ENCODE measurements around the gene SEMA5A. TPM values are rescaled to one million over a fixed set of nuclear protein-coding genes. Genes with fewer than 3 reads are reported as not detected.

Gene SEMA5A
- polyA plus RNA-seq, 1 of the 3 experiments (the other 2 are of a cell fraction), result 0.58 TPM

DNA sequence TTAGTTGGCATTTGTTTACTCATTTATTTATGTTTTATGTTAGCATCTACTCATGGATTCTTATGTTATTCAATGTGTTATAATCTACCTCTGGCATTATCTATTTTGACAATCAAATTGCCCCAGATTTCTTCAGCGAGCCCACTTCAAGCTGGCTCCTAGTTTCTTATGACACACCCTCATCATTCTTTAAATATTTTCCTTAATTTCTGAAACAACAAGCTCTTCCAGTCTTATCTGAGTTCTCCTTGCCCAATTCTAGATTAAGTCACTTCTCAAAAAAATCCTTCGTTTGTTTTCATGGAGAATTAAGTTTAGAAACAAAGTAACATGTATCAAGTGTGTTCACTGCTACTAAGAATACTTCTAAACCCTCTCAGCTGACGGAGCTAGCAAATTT lies 229.8 kb downstream of the SEMA5A start:
- CTCF ChIA-PET, result interaction anchor here (0.9 to 1.4 kb wide), 2 partner anchors 9 kb away, joined by 3 read pairs; no protein-coding TSS in a partner anchor

More for the DNA sequence above, 229.8 kb downstream of the SEMA5A start:
- TF ChIP-seq REST (IDR thresholded peaks at IDR 0.05; ENCODE audit: low read depth, low read length) (no peak), FOXM1 (IDR thresholded peaks at IDR 0.05; ENCODE audit: low read depth) (no peak), ZBTB33 (IDR thresholded peaks at IDR 0.05; ENCODE audit: borderline replicate concordance, low read depth) (no peak), FOXJ3 (CRISPR knock-in tag; IDR thresholded peaks at IDR 0.05) (no peak), POLR2AphosphoS5 (IDR thresholded peaks at IDR 0.05; ENCODE audit: low read depth, low read length) (no peak), NFIC (IDR thresholded peaks at IDR 0.05; ENCODE audit: borderline replicate concordance) (no peak), TAF1 (IDR thresholded peaks at IDR 0.05; ENCODE audit: borderline replicate concordance, low read depth, low read length) (no peak), RCOR1 (IDR thresholded peaks at IDR 0.05; ENCODE audit: low read length) (no peak), YY1 (IDR thresholded peaks at IDR 0.05; ENCODE audit: low read depth) (no peak), SIN3A (IDR thresholded peaks at IDR 0.05; ENCODE audit: borderline replicate concordance, low read depth, low read length) (no peak), FOSL2 (IDR thresholded peaks at IDR 0.05; ENCODE audit: borderline replicate concordance, low read depth) (no peak), GABPA (IDR thresholded peaks at IDR 0.05; ENCODE audit: low read depth) (no peak), ELF1 (IDR thresholded peaks at IDR 0.05) (no peak), CHD2 (IDR thresholded peaks at IDR 0.05; ENCODE audit: low read length, partially characterized antibody) (no peak), NRF1 (IDR thresholded peaks at IDR 0.05; ENCODE audit: low read depth, low read length) (no peak), RFX5 (IDR thresholded peaks at IDR 0.05; ENCODE audit: low read length) (no peak), RAD21 (IDR thresholded peaks at IDR 0.05; ENCODE audit: low read length) (no peak)
- TF ChIP-seq, protein P1, sequence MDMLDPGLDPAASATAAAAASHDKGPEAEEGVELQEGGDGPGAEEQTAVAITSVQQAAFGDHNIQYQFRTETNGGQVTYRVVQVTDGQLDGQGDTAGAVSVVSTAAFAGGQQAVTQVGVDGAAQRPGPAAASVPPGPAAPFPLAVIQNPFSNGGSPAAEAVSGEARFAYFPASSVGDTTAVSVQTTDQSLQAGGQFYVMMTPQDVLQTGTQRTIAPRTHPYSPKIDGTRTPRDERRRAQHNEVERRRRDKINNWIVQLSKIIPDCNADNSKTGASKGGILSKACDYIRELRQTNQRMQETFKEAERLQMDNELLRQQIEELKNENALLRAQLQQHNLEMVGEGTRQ (IDR thresholded peaks at IDR 0.05; ENCODE audit: borderline replicate concordance, low read depth, low read length), result no peak
- TF ChIP-seq, protein P2, sequence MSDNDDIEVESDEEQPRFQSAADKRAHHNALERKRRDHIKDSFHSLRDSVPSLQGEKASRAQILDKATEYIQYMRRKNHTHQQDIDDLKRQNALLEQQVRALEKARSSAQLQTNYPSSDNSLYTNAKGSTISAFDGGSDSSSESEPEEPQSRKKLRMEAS (IDR thresholded peaks at IDR 0.05; ENCODE audit: low read depth), result no peak
- TF ChIP-seq, protein P3, sequence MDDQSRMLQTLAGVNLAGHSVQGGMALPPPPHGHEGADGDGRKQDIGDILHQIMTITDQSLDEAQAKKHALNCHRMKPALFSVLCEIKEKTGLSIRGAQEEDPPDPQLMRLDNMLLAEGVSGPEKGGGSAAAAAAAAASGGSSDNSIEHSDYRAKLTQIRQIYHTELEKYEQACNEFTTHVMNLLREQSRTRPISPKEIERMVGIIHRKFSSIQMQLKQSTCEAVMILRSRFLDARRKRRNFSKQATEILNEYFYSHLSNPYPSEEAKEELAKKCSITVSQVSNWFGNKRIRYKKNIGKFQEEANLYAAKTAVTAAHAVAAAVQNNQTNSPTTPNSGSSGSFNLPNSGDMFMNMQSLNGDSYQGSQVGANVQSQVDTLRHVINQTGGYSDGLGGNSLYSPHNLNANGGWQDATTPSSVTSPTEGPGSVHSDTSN (IDR thresholded peaks at IDR 0.05), result no peak
- Histone ChIP-seq H3K27ac (ENCODE audit: low read depth in 2 of 2, low read length in 1 of 2) (no peak overlapping the region), H3K4me3 (ENCODE audit: low read depth in 2 of 2, low read length in 1 of 2) (no peak overlapping the region), H2AFZ (ENCODE audit: low read depth) (no peak overlapping the region), H3F3A (replicated peaks; ENCODE audit: insufficient read depth) (no peaks in the 10 kb centered on the region), H3K9me2 (no peaks in the 10 kb centered on the region), H3K4me1 (ENCODE audit: control insufficient read depth in 1 of 2, insufficient read depth in 2 of 2, low read depth in 1 of 2, low read length in 1 of 2) (no peaks in the 10 kb centered on the region), H3K4me2 (no peak overlapping the region), H3K36me3 (replicated peaks in 1 of 2; ENCODE audit: control insufficient read depth in 1 of 2, insufficient read depth in 2 of 2, low read length in 1 of 2) (no peaks in the 10 kb centered on the region), H3K27me3 (ENCODE audit: insufficient read depth) (no peaks in the 10 kb centered on the region), H4K20me1 (ENCODE audit: insufficient read depth) (no peaks in the 10 kb centered on the region), H3K9me3 (no peaks in the 10 kb centered on the region), H3K9ac (no peak overlapping the region), H3K79me2 (ENCODE audit: insufficient read depth) (no peaks in the 10 kb centered on the region)
- no peak for DNase-seq
- POLR2A ChIA-PET, result no interaction called here
- 50% methylated on average over 3 of the region's 3 CpGs for WGBS (ENCODE audit: low lambda C conversion rate)
